ENCODE results near the gene MRPL12. TPM values are rescaled to one million over a fixed set of nuclear protein-coding genes. Genes with fewer than 3 reads are reported as not detected.

MRPL12 gene
- total RNA-seq, 2 experiments from 2014 or later = 97.7 to 102 TPM

DNA sequence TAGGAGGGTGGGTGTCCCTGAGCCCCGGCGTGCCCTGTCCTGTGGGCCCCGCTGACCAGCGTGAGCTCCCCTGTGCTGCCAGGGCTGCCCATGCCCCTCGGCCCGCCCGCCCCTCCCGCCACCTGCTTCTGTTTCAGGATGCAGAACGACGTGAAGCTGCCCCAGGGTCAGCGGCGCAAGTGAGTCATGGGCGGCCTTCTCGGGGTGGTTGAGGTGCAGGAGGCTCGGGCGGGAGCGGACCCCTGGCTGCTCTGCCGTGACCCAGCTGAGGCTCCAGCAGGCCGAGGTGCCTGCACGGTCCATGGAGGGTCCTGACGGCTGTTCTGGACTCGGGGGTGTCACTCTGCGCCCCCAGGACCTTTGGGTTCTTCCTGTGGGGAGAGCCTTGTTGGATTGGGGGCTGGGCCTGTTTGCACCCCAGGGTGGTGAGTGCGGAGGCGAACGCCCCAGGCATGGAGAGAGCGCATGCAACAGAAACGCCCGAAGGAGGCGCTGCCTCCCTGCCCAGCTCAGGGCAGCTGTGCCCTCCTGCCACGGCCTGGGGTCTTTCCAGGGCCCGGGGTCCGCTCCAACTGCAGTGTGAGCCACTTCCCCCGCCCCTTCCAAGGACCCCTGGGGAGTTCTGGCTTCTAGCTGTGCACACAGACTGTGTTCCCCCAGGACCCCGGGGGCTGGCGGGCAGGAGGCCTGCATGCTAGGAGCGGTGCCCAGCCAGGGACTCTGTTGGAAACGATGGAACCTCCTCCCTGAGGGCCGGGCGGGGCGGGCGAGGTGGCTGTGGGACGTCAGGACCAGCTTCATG lies 12.9 kb downstream of the MRPL12 start:
- no peak for DNase-seq
- Mint-ChIP-seq H3K4me1 (ENCODE audit: low read depth) (peaks cover 13% of the 10 kb centered on the region), H3K9me3 (no peaks in the 10 kb centered on the region), H3K27me3 (ENCODE audit: low read depth) (no peaks in the 10 kb centered on the region), H3K4me3 (no peak overlapping the region), H3K36me3 (ENCODE audit: low read depth) (peaks cover 10% of the 10 kb centered on the region), H3K27ac (no peak overlapping the region)
- intact Hi-C loops (cut with micrococcal nuclease) = no loop called here
- CTCF ChIA-PET = no interaction called here

GRCh38 chr17:81716674-81716996 lies 13.5 kb downstream of the MRPL12 start:
- no peak for DNase-seq
- H3K27me3 Mint-ChIP-seq (ENCODE audit: low read depth) = no peaks in the 10 kb centered on the region
- H3K27ac Mint-ChIP-seq = no peak overlapping the region
- peaks cover 10% of the 10 kb centered on the region for H3K36me3 Mint-ChIP-seq (ENCODE audit: low read depth)
- intact Hi-C loops (cut with micrococcal nuclease) = no loop called here
- CTCF ChIA-PET = no interaction called here
- H3K9me3 Mint-ChIP-seq = no peaks in the 10 kb centered on the region
- no peak overlapping the region for H3K4me3 Mint-ChIP-seq
- peaks cover 10% of the 10 kb centered on the region for H3K4me1 Mint-ChIP-seq (ENCODE audit: low read depth)

DNA sequence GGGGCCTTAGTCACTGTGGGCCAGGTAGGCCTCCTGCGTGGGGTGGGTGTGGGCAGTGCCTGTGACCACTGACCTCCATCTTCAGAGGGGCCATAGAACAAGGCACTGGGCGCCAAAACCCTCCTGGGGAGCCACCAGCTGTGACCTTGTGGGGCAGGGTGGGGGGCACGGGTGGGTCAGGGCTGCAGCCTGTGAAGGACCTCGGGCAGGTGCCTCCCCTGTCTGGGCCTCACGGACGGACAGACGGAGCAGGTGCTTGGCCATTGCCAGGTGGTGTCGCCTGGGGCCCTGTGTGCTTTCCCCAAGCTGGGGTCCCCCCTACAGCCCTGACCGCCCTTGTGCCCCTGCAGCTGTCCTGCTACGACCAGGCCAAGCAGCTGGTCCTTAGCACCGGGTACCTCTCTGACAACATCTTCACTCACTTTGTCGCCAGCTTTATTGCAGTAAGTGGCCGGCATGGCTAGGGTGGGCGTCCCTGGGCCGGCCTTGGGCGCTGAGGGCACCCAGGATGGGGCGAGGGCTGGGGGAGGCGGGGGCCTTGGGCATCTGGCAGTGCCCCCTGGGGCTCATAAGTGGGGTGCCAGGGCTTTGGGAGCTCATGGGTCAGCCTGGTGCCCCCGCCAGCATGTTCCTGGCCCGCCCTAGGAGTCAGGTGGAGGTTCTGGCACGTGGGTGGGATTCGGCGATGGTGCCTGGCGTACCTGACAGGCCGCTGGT lies 14.0 kb downstream of the MRPL12 start:
- CTCF ChIA-PET = no interaction called here
- no peak overlapping the region for H3K4me3 Mint-ChIP-seq
- no peaks in the 10 kb centered on the region for H3K27me3 Mint-ChIP-seq (ENCODE audit: low read depth)
- peaks cover 10% of the 10 kb centered on the region for H3K36me3 Mint-ChIP-seq (ENCODE audit: low read depth)
- DNase-seq = no peak
- intact Hi-C loops (cut with micrococcal nuclease) = no loop called here
- peaks cover 10% of the 10 kb centered on the region for H3K4me1 Mint-ChIP-seq (ENCODE audit: low read depth)
- H3K9me3 Mint-ChIP-seq = no peaks in the 10 kb centered on the region
- H3K27ac Mint-ChIP-seq = no peak overlapping the region

DNA sequence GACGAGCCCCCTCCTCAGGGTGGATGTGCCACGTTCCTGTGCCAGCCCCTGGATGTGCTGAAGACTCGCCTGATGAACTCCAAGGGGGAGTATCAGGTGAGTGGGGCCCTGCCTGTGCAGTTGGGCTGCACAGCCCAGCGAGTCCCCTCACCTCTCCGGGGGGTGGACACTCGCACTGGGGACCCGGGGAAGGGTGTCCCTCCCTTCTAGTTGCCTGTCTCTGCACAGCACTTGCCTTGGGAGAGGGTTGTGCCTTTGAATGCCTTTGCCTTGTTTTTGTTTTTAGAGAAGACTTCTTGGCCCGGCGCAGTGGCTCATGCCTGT lies 14.6 kb downstream of the MRPL12 start:
- DNase-seq = no peak
- no peak overlapping the region for H3K27ac Mint-ChIP-seq
- no peaks in the 10 kb centered on the region for H3K9me3 Mint-ChIP-seq
- no peaks in the 10 kb centered on the region for H3K27me3 Mint-ChIP-seq (ENCODE audit: low read depth)
- CTCF ChIA-PET = no interaction called here
- peaks cover 9% of the 10 kb centered on the region for H3K4me1 Mint-ChIP-seq (ENCODE audit: low read depth)
- intact Hi-C loops (cut with micrococcal nuclease) = no loop called here
- H3K4me3 Mint-ChIP-seq = no peak overlapping the region
- H3K36me3 Mint-ChIP-seq (ENCODE audit: low read depth) = peaks cover 10% of the 10 kb centered on the region

DNA sequence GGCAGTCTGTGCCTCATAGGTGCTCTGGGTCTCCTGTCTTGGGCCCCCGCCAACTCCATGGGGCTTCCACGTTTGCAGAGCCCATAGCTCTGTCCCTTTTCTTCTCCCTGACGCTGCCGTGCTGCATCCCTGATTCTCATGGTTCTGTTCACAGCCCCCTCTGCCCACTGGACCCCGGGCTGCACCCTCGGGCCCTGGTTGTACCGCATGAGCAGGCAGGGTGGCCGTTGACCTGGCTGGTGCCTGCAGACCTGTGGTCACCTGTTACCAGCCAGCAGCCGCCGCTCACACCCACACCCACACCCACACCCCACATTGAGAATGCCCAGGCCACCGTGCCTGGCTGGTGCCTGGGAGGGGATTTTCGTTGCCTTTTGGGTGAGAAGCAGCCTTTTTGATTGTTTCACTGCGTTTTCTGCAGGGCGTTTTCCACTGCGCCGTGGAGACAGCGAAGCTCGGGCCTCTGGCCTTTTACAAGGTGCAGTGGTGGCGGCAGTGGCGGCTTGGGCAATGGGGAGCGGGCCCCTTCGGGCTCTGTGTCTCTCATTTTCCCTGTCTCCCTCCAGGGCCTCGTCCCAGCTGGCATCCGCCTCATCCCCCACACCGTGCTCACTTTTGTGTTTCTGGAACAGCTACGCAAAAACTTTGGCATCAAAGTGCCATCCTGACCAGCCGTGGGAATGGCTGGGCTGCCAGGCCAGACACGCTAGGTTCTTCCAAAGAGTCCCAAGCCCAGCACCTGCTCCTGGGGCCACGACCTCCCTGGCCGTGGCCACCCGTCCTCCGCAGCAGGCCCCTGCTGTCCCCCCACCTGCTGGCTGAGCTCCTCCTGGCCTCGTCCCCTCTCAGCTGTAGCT lies 16.5 kb downstream of the MRPL12 start:
- no peaks in the 10 kb centered on the region for H3K9me3 Mint-ChIP-seq
- intact Hi-C loops (cut with micrococcal nuclease) = no loop called here
- H3K4me1 Mint-ChIP-seq (ENCODE audit: low read depth) = no peaks in the 10 kb centered on the region
- H3K4me3 Mint-ChIP-seq = no peak overlapping the region
- peaks cover 8% of the 10 kb centered on the region for H3K27me3 Mint-ChIP-seq (ENCODE audit: low read depth)
- no peak for DNase-seq
- CTCF ChIA-PET = no interaction called here
- H3K27ac Mint-ChIP-seq = no peak overlapping the region
- H3K36me3 Mint-ChIP-seq (ENCODE audit: low read depth) = peaks cover 10% of the 10 kb centered on the region

DNA sequence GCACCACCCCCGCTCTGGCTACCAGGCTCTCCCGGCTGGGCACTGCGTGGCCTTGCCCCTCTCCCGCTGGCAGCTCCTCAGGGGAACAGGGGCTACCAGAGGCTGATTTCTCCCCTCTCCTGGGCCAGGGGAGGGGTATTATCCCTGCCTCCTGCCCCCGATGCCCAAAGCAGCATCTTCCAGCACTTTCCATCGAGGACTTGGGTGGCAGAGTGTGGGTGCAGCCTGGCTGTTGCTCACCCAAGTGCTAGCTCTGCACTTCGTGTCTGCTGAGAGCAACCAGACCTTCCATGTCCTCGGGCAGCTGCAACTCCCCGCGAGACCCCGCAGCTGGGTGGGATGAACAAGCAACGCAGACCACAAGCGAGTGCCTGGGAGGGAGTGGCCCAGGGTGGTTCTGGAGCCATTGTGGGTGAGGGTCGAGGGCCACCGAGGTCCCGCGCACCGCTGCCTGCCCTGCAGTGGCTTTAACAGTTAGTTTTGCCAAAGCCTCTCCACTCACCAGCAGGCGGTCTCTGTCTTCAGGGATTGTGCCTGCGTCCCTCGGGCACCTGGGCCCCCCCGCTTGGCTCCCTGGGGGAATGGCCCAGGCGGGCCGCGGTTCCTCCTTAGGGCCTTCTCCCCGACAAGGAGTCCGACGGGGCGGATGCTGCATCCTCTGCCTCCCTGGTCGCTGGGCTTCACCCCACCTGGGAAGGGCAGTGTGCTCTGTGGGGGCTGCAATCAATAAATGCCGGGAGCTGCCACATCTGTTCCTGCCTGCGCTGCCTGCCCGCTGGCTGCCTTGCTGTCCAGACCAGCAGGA lies 17.3 kb downstream of the MRPL12 start:
- peaks cover 8% of the 10 kb centered on the region for H3K27me3 Mint-ChIP-seq (ENCODE audit: low read depth)
- H3K27ac Mint-ChIP-seq = no peak overlapping the region
- H3K4me3 Mint-ChIP-seq = no peak overlapping the region
- no peaks in the 10 kb centered on the region for H3K9me3 Mint-ChIP-seq
- no peaks in the 10 kb centered on the region for H3K4me1 Mint-ChIP-seq (ENCODE audit: low read depth)
- CTCF ChIA-PET = interaction anchor here (0.6 kb wide), 1 partner anchor 45 kb away, joined by 3 read pairs; no protein-coding TSS in a partner anchor
- intact Hi-C loops (cut with micrococcal nuclease) = no loop called here
- DNase-seq = no peak
- H3K36me3 Mint-ChIP-seq (ENCODE audit: low read depth) = peaks cover 6% of the 10 kb centered on the region

GRCh38 chr17:81722184-81723120 lies 19.3 kb downstream of the MRPL12 start:
- intact Hi-C loops (cut with micrococcal nuclease) = no loop called here
- CTCF ChIA-PET = interaction anchor here (0.6 kb wide), 1 partner anchor 126 kb away, joined by 3 read pairs; no protein-coding TSS in a partner anchor
- Mint-ChIP-seq H3K9me3 (no peaks in the 10 kb centered on the region), H3K36me3 (ENCODE audit: low read depth) (peaks cover 6% of the 10 kb centered on the region), H3K27ac (no peak overlapping the region), H3K4me3 (no peak overlapping the region), H3K27me3 (ENCODE audit: low read depth) (peaks cover 10% of the 10 kb centered on the region), H3K4me1 (ENCODE audit: low read depth) (no peaks in the 10 kb centered on the region)
- DNase-seq = no peak

DNA sequence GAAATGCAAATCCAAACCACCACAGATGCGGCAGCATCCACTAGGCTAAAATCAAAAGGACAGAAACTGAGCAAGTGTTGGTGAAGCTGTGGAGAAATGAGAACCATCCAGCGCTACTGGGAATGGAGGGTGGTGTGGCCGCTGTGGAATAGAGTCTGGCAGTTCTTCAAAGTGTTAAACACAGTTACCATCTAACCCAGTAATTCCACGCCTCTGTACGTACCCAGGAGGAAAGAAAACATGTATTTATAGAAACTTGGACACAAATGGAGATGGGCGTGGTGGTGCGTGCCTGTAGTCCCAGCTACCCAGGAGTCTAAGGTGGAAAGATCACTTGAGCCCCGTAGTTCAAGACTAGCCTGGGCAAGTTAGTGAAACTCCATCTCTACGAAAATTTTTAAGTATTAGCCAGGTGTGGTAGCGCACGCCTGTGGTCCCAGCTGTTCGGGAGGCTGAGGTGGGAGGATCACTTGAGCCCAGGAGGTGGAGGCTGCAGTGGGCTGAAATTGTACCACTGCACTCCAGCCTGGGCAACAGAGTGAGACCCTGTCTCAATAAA lies 20.6 kb downstream of the MRPL12 start:
- Mint-ChIP-seq H3K27me3 (ENCODE audit: low read depth) (peaks cover 10% of the 10 kb centered on the region), H3K4me1 (ENCODE audit: low read depth) (no peaks in the 10 kb centered on the region), H3K9me3 (no peaks in the 10 kb centered on the region), H3K27ac (no peak overlapping the region), H3K36me3 (ENCODE audit: low read depth) (peaks cover 4% of the 10 kb centered on the region), H3K4me3 (no peak overlapping the region)
- CTCF ChIA-PET = no interaction called here
- intact Hi-C loops (cut with micrococcal nuclease) = no loop called here
- no peak for DNase-seq

GRCh38 chr17:81725439-81725838 lies 22.3 kb downstream of the MRPL12 start:
- Mint-ChIP-seq H3K9me3 (no peaks in the 10 kb centered on the region), H3K27ac (no peak overlapping the region), H3K36me3 (ENCODE audit: low read depth) (no peaks in the 10 kb centered on the region), H3K4me1 (ENCODE audit: low read depth) (no peaks in the 10 kb centered on the region), H3K27me3 (ENCODE audit: low read depth) (peaks cover 10% of the 10 kb centered on the region), H3K4me3 (no peak overlapping the region)
- no peak for DNase-seq
- CTCF ChIA-PET = no interaction called here
- intact Hi-C loops (cut with micrococcal nuclease) = no loop called here

DNA sequence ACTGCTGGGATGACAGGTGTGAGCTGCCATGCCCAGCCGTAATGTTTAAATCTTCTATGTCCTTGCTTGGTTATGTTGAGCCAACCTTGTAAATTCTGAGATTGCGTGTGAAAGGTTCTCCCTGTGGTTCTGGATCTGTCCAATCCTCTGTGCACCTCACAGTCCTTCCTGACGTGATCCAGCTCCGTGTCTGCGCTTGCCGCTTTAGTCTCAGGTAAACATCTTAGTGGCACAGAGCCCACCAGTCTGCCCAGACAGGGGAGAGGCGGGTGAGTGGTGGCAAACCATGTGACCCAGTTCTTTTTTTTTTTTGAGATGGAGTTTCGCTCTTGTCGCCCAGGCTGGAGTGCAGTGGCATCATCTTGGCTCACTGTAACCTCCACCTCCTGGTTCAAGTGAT lies 22.8 kb downstream of the MRPL12 start:
- DNase-seq = no peak
- Mint-ChIP-seq H3K9me3 (no peaks in the 10 kb centered on the region), H3K4me1 (ENCODE audit: low read depth) (no peaks in the 10 kb centered on the region), H3K4me3 (no peak overlapping the region), H3K36me3 (ENCODE audit: low read depth) (no peaks in the 10 kb centered on the region), H3K27ac (no peak overlapping the region), H3K27me3 (ENCODE audit: low read depth) (peaks cover 13% of the 10 kb centered on the region)
- CTCF ChIA-PET = no interaction called here
- intact Hi-C loops (cut with micrococcal nuclease) = no loop called here

GRCh38 chr17:81727324-81728031 lies 24.3 kb downstream of the MRPL12 start:
- H3K9me3 Mint-ChIP-seq = no peaks in the 10 kb centered on the region
- no peaks in the 10 kb centered on the region for H3K36me3 Mint-ChIP-seq (ENCODE audit: low read depth)
- DNase-seq = no peak
- CTCF ChIA-PET = no interaction called here
- H3K27me3 Mint-ChIP-seq (ENCODE audit: low read depth) = peaks cover 17% of the 10 kb centered on the region
- H3K27ac Mint-ChIP-seq = no peak overlapping the region
- H3K4me3 Mint-ChIP-seq = no peak overlapping the region
- intact Hi-C loops (cut with micrococcal nuclease) = no loop called here
- H3K4me1 Mint-ChIP-seq (ENCODE audit: low read depth) = no peaks in the 10 kb centered on the region
